ENCODE data around the gene RAB4B.
A peak's percentile ranks its signal among the peaks of the same experiment; 100 is the strongest.
"Not testable (repeated sequence)": the region's sequence is repeated elsewhere in the genome, so short reads cannot be mapped to it uniquely, and the experiment has no call there.

Gene RAB4B, protein sequence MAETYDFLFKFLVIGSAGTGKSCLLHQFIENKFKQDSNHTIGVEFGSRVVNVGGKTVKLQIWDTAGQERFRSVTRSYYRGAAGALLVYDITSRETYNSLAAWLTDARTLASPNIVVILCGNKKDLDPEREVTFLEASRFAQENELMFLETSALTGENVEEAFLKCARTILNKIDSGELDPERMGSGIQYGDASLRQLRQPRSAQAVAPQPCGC

DNA sequence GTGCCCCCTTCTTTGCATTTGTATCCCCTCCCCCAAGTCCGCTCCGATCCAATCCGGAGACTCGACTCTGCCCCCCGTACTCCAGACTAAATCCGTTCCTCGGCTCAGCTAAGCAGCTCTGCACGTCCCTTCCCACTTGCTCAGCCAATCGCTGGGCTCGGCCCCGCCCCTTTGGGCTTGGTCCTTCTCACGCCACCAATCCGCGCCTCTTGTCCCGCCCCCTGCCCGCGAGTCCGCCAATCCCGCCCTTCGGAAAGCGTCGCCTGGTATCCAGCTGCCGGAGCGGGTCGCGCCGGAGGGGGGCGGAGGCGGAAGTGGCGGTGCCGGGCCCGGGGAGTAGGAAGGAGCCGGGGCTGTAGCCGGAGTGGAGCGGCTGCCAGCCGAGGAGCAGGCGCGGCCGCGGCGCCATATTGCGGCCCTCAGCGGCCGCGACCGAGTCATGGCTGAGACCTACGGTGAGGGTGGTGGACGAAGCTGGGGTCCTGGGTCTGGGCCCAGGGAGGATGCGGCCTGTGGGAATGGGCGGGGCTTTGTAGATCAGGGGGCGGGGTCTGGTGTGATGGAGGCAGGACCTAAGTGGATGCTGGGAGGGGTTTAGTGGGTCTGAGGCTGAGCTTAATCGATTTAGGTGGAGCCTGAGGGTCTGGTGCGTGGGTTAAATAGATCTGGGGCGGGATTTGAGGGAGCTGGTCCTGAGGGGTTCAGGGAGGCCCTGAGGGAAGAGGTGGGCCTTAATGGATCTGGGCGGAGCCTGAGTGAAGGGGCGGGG lies at the start of gene RAB4B:
TSS of gene RAB4B (plus strand) at position 311 of the 769 bp plus-strand sequence. CDS start at position 440, 129 bp downstream.
- peak; percentile 99 for DNase-seq

DNA sequence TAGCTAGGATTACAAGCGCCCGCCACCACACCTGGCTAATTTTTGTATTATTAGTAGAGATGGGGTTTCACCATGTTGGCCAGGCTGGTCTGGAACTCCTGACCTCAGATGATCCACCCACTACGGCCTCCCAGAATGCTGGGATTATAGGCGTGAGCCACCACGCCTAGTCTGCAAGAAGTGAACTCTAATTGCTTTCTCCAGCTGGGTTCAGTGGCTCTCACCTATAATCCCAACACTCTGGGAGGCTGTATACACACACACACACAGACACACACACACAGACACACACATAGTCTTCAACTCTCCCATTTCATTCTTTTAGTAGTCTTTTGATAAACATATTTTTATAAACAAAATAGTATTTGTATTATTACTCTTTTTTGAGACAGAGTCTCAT lies 48.0 kb upstream of the RAB4B start:
- DNase-seq = not testable (repeated sequence)

DNA sequence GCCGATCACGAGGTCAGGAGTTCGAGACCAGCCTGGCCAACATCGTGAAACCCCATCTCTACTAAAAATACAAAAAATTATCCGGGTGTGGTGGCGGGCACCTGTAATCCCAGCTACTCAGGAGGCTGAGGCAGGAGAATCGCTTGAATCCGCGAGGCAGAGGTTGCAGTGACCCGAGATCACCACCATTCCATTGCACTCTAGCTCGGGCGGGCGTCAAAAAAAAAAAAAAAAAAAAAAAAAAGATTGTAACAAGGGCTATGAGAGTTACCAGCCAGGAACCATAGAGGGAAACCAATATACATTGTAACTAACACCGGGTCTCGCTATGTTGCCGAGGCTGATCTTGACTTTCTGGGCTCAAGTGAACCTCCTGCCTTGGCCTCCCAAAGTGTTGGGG lies 45.7 kb upstream of the RAB4B start:
- not testable (repeated sequence) for DNase-seq

DNA sequence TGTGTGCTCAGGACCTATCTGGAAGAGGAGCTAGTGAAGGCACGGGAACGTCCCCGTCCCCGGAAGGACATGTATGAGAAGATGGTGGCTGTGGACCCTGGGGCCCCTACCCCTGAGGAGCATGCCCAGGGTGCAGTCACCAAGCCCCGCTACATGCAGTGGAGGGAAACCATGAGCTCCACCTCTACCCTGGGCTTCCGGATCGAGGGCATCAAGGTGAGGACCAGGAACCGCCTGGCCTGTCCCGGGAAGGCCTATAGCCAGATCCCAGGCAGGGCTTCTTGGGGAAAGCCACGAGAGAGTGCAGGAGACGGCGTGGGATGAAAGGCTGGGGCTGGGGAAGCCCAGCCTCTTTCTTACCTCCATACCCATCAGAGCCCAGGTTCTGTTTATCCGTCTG lies 44.9 kb upstream of the RAB4B start:
- no peak for DNase-seq

DNA sequence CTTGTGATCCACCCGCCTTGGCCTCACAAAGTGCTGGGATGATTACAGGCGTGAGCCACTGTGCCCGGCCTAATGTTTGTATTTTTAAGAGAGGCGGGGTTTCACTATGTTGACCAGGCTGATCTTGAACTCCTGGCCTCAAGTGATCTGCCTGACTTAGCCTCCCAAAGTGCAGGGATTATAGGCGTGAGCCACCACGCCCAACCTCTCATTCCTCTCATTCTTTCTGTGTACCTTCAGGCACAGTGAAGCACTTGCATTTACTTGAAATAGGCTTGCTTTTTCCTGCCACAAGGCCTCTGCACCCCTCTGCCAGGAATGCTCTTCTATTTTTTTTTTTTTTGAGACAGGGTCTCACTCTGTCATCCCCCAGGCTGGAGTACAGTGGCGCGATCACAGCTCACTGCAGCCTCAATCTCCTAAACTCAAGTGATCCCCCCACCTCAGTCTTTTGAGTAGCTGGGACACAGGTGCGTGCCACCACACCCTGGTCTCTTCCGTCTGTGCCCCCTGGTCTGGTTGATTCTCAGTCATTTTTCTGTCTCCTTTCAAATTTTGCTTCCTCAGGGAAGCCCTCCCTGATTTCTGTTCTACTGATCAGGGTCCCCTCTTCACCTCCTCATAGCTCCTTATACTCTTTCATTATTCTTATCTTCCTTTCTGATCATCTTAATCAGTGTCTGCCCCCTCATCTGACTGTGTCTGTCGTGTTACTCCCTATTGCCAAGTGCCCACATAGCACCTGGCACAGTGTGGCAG lies 42.9 kb upstream of the RAB4B start:
- DNase-seq = no peak

DNA sequence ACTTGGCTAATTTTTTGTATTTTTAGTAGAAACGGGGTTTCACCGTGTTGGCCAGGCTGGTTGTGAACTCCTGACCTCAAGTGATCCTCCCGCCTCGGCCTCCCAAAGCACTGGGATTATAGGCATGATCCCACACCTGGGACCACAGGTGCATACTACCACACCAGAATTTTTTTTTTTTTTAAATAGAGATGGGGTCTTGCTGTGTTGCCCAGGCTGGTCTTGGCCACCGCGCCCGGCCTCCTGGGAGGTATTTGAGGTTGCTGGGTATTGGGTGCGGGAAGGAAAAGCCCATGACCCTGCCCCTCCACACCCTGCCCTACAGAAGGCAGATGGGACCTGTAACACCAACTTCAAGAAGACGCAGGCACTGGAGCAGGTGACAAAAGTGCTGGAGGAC lies 41.4 kb upstream of the RAB4B start:
- no peak for DNase-seq

DNA sequence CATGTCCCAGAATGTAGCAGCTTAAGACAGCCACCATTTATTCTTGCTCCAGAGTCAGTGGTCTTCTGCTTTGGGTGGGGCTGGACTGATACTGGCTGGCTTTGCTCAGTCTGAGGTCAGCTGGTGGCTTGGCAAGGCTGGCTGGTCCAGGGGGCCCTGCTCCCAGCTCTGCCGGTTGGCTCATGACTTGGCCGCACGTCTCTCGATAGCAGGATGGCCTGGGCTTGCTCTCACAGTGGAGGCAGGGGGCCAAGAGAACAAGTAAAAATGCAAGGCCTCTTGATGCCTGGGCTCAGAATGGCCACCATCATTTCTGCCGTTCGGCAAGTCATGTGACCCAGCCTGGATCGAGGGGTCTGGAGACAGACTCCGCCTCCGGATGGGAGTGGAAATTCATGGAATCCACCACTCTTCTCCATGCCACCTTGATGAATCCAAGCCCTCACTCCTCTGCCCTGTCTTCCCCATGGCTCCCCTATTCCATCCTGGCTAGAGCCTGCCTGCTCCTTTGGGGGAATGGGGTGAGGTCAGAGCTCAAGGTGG lies 40.9 kb upstream of the RAB4B start:
- no peak for DNase-seq

DNA sequence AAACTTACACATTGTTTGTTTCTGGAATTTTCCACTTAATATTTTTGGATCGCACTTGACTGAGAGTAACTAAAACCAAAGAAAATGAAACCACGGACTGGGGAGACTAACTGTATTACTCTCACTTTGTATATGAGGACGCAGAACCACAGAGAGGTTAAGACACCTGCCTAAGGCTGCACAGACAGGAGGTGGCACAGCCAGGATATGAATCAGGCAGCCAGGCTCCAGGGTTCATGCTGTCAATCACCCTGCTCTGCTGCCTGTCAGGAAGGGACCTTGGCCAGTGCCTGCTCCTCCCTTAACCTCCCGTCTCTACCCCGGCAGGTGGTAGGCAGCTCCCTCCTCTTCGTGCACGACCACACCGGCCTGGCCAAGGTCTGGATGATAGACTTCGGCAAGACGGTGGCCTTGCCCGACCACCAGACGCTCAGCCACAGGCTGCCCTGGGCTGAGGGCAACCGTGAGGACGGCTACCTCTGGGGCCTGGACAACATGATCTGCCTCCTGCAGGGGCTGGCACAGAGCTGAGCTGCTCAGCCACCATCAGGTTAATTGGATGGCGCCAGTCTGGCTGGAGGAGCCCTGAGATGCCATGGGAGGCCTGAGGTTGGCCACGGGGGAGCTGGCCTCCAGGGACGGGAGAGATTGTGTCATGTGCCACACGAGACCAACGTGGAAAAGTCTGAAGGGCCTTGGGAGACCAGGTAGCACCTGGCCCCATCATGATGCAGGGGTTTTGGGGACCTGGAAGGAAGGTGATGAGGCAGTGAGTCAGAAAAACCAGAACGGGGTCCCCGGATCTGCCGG lies 38.8 kb upstream of the RAB4B start:
- DNase-seq = no peak

DNA sequence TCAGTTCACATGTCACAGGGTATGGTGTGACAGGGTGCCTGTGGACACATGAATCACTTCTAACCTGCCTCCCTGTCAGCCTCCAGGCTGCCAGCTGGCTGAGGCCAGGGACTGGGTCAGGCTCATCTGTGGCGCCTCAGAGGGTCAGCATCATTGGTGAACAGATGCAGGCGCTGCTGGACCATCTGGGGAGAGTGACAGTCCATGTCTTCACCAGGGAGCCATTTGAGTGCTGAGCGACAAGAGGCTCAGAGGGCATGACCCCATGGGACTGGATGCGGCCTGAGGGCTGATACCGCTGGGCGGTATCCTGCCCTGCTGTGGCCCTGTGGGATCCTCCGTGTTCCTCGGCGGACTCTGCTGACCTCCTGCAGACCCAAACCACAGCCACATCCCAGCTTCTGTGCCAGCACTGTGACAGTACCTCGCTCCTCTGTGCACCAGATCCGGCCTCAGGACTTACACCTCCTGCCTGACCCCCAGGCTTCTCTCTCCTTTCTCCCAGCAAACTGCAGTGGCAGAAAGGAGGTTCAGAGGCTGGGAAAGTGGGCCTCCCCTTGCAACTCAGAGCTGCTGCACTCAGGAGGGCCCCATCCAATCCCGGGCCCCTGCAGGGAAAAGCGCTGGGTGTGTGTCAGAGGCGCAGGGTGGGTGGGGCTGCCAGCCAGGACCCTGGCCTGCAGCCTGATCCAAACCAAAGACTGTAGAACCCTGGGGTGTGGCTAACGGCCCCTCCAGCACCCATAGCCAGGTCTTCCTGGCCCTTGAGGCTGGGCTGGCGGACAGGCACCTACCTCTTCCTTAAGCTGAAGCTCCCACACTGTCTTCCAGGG lies 38.0 kb upstream of the RAB4B start:
- no peak for DNase-seq

DNA sequence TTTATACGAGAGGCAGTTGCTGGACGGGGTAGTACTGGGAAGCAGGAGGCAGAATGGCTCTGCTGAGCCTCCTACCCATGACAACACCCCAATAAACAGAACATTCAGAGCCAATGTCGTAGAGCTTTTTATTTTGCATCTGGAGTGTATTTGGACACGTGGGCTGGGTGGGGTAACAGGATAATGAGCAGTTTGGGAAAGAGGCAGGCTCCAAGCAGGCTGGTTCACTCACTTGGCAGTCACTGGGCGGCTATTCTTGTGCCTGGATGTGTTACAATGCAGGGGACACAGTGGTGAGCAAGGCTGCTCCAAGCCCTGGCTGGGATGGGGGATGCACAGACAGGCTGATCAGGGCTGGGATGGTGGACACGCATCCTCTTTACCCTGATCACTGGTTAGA lies 37.3 kb upstream of the RAB4B start:
- no peak for DNase-seq

DNA sequence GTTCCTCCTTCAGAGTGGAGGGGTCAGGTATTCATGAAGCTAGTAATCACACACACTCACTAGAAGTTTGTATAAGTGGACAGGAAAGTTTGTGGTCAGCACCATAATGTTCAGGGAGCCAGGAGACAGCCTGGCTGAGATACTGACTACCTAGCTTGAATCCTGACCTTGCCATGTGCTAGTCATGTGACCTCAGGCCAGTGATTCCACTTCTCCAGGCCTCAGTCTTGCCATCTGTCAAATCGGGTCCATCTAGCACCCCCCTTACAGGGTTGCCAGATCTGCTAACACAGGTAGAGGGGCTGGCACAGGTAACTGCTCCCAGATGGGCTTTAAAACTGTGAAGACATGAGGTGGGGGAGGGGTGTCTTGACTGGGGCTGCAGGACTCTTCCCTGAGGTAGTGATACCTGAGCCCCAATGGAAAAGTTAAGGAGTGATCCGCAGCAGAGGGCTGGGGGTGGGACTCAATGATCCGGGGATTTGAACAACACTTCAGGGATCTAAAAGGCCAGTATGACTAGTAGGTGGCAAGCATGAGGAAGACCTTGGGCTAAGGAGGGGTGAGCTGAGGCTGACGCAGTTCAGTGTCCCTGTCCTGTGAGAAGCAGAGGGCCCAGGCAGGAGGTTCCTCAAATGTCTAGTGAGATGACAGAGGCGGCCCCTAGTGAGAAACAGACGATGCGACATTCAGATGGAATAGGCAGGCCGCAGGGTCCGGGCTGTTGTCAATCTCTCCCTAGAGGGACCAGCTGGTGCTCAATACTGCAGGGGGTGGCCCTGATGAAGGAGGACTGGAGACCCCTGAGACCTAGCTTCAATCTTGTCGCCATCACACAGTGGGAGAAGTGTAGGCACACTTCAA lies 36.3 kb upstream of the RAB4B start:
- DNase-seq = no peak

DNA sequence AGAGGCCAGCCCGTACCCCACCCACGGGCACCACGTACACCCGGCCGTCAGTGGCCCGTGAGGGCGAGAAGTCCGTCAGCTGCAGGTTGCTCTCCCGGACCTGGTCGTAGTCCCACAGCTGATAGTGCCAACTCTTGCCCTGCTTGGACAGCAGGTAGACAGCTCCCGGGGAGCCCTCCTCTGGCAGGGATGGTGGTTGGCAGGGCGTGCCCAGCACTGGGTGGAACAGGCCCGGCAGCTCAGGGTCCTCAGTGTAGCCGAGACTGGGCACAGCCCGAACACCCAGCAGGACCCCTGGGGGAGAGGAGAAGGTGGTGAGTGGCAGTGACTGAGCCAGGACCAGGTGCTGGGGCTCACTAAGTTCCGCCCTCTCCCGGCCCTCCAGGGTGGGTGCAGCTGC lies 35.6 kb upstream of the RAB4B start:
- no peak for DNase-seq

DNA sequence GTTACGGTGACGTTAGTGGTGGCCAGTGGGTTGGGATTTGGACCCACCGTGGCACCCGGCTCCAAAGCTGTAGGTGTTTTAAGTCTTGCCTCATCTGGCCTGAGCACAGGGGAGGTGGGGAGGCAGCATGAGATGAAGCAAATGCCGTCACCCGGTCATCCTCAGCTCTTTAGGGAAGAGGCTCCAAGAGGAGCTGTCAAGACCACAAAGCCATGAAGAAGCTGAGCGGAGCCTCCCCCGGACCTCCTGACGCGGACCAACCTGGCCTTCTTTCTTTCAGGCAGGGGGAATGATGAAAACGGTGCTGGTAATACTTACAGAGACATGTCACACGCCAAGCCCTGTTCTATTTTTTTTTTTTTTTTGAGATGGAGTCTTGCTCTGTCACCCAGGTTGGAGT lies 35.2 kb upstream of the RAB4B start:
- DNase-seq = no peak

DNA sequence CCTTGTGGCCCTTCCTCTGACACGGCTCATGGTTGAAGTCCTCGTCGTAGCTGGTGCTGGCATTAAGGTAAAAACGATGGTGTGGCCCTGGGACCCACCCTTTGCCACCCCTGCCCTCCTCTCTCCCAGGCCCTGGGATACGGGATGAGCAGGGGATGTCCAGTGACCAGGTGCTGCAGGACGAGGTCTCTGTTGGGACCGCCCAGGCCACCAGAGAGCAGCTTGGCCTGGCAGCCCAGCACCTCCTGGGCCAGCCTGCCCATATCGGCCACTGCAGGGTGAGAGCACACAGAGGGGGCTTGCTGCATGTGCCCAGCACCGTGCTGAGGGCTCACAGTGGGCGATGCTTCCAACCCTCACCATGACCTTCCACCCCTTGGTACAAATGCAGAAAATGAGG lies 34.1 kb upstream of the RAB4B start:
- no peak for DNase-seq

DNA sequence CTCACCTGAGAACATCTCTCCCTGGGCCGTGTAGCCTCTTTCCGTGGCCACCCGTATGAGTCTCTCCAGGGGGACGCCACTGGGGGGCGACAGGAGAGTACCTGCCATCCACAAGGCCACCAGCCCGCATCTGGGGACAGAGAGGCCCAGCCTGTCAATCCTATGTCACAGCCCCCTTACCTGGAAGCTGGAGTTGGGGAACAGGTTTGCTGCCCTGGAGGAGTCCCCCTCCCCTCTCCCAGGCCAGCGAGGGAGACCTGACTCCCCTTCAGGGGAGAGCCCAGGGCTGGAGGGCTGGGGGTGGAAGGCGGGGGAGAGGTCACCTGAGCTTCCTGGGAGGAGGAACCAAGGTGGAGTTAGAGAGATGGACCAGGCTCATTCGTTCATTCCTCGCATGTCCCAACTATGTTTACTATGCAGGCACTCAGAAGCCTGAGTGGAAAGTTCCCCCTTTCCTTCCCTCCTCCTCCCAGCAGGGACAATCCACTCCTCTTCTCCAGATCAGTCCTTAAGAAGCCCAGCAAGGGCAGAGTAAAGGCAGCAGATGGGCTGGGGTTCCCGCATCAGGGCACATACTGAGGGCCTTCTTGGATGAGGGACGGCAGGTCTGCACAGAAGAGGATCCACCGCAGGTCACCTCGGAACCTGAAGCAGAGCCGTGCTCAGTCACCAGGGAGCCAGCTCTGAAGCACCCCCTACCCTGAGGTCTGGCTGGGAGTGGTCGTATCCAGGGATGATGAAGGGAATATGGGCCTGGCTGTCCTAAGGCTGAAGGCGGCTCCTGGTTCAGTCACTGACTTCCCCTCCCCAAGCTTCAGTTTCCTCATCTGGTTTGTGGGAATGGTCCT lies 33.3 kb upstream of the RAB4B start:
- no peak for DNase-seq

DNA sequence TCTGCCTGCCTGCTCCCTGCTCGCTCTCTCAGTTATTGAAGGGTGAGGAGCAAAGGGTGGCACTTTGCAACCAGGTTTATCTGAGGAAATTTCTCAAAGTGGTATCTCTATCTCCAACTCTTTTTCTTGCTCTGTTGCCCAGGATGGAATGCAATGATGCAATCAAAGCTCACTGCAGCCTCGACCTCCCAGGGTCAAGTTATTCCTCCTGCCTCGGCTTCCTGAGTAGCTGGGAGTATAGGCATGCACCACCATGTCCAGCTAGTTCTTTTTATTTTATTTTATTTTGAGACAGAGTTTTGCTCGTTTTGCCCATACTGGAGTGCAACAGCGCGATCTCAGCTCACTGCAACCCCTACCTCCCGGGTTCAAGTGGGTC lies 32.7 kb upstream of the RAB4B start:
- DNase-seq = no peak

DNA sequence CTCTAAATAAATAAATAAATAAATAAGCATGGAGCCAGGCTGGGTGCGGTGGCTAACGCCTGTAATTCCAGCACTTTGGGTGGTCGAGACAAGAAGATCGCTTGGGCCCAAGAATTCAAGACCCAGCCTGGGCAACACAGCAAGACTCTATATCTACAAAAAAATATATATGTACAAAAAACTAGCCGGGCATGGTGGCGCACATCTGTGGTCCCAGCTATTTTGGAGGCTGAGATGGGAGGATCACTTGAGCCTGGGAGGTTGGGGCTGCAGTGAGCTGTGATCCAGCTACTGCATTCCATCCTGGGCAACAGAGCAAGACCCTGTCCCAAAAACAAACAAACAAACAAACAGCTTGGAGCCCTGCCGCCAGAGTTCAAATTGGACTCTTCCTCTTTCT lies 30.5 kb upstream of the RAB4B start:
- DNase-seq = no peak

DNA sequence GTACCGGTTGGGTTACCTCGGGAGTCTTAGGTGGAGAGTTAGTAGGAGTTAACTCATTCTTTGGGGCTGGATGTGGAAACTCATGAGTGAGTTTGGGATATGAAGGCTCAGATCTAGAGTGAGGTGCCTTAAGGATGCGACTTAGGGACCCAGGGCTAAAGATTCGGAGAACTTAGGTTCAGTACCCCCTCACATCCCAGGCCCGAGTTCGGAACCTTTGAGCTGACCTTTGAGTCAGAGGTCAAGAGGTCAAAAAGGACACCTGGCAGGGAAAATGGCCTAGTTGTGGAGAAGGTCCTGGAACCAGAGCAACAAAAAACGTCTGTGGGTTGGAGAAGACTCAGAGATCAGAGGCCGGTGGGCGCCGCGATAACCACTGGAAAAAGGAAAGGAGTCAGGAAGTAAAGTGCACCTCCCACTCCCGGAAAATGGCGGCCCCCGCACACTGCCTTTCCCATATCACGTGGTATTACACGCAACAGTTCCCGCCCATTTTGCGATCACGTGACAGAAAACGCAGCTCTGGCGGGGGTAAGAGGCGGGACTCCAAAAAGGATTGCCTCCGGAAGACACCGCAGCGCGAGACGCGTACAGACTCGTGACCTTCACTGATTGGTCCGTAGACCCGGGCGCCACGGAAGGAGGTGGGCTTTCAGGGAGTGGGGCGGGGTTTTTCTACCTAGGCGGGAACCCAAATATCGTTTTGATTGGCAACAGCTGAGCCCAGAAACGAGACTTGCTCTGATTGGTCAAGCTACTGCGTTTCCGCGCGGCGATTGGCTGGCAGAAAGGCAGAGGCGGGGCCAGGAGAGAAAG lies 27.8 kb upstream of the RAB4B start, which contains the start of gene ACTMAP:
TSS of gene ACTMAP (minus strand) at position 420 of the 816 bp plus-strand sequence. CDS start 674 bp downstream, outside the sequence.
- peak; percentile 100 for DNase-seq

Measured in NCI-H2171 (cell line).